ENCODE data around the gene TRPV5.

Gene TRPV5

DNA sequence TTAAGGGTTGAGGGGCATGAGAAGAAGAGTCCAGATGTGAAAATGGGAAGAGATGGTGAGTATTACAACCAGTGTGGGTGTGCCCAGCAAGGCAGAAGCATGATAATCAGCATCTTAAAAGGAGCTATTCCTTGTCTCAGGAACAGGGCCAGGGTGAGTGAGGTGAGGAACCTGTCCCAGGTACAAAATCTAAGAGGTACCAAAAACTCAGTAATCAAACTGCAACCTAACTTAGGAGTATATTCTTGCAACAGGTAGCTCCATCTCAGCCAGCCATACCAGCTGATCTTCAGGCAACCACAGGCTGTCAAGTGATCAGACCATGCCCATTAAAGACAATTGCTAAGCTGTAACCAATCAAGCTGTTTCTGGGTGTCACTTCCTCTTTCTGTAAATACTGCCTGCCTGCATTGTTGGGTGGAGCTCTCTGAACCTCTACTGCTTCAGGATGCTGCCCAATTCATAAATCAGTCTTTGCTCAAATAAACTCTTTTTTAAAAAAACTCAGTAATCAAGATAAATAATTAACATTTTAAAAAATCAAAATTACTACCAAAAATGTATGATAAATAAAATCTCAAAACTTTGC is 21.2 kb upstream of the TRPV5 start:
- no peak for TF ChIP-seq ZNF274 (IDR thresholded peaks at IDR 0.05; ENCODE audit: low read depth, low read length)
- no peak overlapping the region for H3K4me3 ChIP-seq (ENCODE audit: low read length)

DNA sequence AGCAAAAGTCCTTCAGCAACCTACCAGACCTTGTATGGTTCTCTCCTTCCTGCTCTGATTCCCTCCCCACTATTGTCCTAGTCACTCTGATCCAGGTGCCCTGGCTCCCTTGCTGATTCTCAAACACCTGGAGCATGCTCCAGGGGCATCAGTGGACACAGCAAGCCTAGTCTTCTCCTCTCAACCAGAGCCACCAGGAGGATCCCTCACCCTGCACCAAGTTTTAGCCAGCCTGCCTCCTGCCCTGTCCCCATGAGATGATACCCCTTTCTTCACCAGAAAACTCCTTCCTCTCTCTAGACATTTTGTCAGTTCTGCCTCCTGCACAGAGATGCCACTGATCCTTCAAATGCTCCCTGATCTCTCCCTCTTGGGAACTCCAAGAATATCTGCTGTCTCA is 16.7 kb upstream of the TRPV5 start:
- no peak for TF ChIP-seq ZNF274 (IDR thresholded peaks at IDR 0.05; ENCODE audit: low read depth, low read length)
- H3K4me3 ChIP-seq (ENCODE audit: low read length): no peak overlapping the region

DNA sequence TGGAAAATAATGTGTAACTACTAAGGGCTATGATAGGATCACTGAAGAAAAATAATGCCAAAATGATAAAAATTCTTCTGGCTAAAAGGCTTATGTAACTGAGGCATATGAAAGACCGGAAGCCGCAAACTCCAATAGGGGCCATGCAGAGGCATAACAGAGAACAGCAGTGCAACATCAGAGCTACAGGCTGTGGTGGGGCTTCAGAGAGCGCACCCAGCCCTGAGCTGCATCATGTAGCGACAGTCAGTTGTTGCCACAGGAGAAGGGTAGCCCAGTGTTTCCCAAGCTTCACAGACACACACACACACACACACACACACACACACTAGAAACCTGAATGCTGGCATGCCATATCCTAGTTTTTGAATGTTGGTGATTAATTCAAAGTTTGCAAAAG is 15.1 kb upstream of the TRPV5 start:
- TF ChIP-seq ZNF274 (IDR thresholded peaks at IDR 0.05; ENCODE audit: low read depth, low read length): no peak
- no peak overlapping the region for H3K4me3 ChIP-seq (ENCODE audit: low read length)

DNA sequence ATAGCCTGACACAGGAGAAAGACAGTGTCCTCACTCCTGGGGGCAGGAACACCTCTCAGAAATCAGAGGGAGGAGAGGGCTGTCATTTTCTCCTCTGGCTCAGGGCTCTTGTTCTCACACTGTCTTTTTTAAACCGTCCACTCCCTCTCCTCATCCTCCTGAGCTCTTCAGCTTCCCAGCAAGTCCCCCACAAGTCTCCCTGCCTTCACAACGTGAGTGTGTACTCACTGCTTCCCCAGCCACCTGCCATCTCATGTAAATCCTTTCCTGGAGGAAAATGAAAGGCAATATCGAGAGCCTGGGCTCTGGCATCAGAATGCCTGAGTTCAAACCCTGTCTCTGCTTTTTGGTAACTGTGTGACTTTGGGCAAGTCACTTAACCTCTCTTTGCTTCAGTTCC is 11.5 kb upstream of the TRPV5 start:
- H3K4me3 ChIP-seq (ENCODE audit: low read length): no peak overlapping the region
- no peak for TF ChIP-seq ZNF274 (IDR thresholded peaks at IDR 0.05; ENCODE audit: low read depth, low read length)

GRCh38 chr7:142943706-142944268 is 10.2 kb upstream of the TRPV5 start:
- TF ChIP-seq ZNF274 (IDR thresholded peaks at IDR 0.05; ENCODE audit: low read depth, low read length): no peak
- H3K4me3 ChIP-seq (ENCODE audit: low read length): no peak overlapping the region

DNA sequence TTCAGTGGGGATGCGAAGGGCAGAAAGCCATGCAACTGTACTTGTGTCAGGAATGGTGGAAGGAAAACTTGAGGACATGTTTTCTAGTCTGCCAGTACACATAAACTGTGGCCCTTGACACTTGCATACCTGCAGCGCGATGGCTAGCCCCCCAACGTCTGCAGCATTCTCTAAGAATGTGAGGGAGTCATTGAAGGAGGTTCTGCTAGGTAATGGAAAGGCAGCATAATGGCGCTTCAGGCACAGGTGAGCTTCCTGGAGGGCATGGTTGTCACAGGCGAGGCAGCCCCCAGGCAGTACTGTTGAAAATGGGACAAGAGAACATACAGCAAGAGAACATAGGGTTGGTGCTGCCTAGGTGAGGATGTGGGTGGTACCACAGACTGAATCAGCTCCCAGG is 9.2 kb upstream of the TRPV5 start:
- no peak for TF ChIP-seq ZNF274 (IDR thresholded peaks at IDR 0.05; ENCODE audit: low read depth, low read length)
- no peak overlapping the region for H3K4me3 ChIP-seq (ENCODE audit: low read length)

DNA sequence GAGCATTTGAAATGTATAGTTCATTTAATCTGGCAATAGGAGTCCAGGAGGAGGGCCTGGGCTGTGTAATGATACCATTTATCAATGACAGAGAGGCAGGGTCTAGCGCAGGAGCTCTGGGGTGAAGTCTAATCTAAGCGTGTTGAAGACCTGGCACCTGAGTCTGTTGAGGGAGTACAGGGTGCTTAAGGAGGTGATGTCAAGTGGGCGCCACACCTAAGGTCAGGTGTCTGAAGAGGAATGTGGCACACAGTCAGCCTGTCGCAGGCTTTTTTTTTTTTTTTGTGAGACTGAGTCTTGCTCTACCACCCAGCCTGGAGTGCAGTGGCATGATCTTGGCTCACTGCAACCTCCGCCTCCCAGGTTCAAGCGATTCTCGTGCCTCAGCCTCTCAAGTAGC is 8.0 kb upstream of the TRPV5 start:
- TF ChIP-seq ZNF274 (IDR thresholded peaks at IDR 0.05; ENCODE audit: low read depth, low read length): no peak
- H3K4me3 ChIP-seq (ENCODE audit: low read length): no peak overlapping the region

- no peak overlapping the region for H3K4me3 ChIP-seq (ENCODE audit: low read length)
- no peak for TF ChIP-seq ZNF274 (IDR thresholded peaks at IDR 0.05; ENCODE audit: low read depth, low read length)
Observed at GRCh38 chr7:142940966-142941535, 7.5 kb upstream of the TRPV5 start.

GRCh38 chr7:142939226-142939910 is 5.8 kb upstream of the TRPV5 start, which contains the start of gene LLCFC1:
TSS of gene LLCFC1 (plus strand) at chr7:142939484. CDS start at chr7:142939622, 138 bp downstream.
- no peak within 1 kb of the TSS for H3K4me3 ChIP-seq (ENCODE audit: low read length)
- TF ChIP-seq ZNF274 (IDR thresholded peaks at IDR 0.05; ENCODE audit: low read depth, low read length): no peak

DNA sequence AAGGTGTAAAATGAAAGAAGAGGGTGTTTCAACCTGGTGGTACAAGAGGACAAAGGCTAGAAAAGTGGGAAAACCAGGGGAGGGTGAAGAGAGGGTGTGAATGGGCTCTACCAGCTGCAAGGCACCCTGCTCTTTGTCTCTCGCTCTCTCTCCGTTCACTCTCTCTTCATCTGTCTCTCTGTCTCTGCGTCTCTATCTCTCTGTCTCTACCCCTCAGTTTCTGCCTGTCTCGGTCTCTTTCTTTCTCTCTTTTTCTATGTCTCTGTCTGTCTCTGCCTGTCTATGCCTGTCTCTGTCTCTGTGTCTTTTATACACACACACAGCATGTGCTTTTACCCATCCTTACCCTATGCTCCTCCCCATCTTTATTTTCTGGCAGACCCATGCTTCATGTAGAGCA is 5.1 kb upstream of the TRPV5 start:
- TF ChIP-seq ZNF274 (IDR thresholded peaks at IDR 0.05; ENCODE audit: low read depth, low read length): no peak

DNA sequence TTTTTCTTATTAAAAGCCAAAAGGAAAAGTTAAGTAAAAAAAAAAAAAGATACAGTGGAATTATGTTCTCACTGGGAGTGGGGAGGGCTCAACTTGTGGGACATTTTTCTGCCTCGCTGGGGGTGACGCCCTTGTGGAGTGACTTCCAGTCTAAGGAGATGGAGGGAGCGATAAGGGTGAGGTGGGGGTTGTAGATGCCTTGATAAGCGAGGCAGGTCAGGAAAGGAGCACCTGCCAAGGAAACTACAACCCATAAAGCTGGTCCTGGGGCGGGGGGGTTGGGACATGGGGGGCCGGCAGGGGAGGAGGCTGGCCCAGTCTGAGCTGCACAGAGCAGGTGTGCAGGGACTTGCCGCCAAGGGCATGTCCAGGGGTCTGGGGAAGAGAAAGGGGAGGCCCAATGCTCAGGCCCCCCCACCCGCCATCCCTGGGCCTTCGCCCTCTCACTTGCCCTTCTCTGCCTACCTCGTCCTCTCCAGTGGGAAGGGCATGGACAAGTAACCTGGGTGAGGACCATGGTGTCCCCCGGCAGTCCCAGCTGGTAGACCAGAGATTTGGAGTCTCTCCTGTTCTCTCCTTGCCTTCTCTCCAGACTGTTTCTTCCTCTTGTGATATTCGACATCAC is 2.5 kb upstream of the TRPV5 start:
- no peak overlapping the region for H3K4me3 ChIP-seq (ENCODE audit: low read length)
- TF ChIP-seq ZNF274 (IDR thresholded peaks at IDR 0.05; ENCODE audit: low read depth, low read length): no peak

More for the DNA sequence above, 5.1 kb upstream of the TRPV5 start:
- no peak overlapping the region for H3K4me3 ChIP-seq (ENCODE audit: low read length)

DNA sequence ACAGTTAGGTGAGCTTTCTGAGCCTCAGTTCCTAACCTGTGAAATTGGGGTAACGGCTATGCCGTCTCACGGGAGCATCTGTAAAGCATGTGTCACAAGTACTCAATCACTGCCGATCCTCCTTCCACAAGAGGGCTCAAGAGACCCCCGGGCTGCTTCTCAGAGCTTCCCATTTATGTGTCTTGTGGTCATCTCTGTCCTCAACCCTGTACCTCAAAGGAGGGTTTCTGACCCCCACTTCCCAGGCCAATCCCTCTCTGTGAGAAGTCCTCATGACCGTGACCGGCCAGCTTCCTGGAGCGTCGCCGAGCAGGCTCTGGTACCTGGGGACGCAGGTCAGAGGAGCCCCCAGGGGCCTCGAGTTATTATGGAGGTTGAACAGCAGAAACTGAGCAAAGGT is 510 bp upstream of the TRPV5 start:
- TF ChIP-seq ZNF274 (IDR thresholded peaks at IDR 0.05; ENCODE audit: low read depth, low read length): no peak
- no peak overlapping the region for H3K4me3 ChIP-seq (ENCODE audit: low read length)

- H3K4me3 ChIP-seq (ENCODE audit: low read length): no peak overlapping the region
- TF ChIP-seq ZNF274 (IDR thresholded peaks at IDR 0.05; ENCODE audit: low read depth, low read length): no peak
Observed at GRCh38 chr7:142933092-142933475, 462 bp downstream of the TRPV5 start.

GRCh38 chr7:142932386-142933091 is 1.0 kb downstream of the TRPV5 start:
- no peak overlapping the region for H3K4me3 ChIP-seq (ENCODE audit: low read length)
- TF ChIP-seq ZNF274 (IDR thresholded peaks at IDR 0.05; ENCODE audit: low read depth, low read length): no peak
